ENCODE measurements around the gene PRKG1. TPM values are rescaled to one million over a fixed set of nuclear protein-coding genes. Genes with fewer than 3 reads are reported as not detected.

Gene PRKG1
- total RNA-seq, 1 donor = 19.5 TPM

DNA sequence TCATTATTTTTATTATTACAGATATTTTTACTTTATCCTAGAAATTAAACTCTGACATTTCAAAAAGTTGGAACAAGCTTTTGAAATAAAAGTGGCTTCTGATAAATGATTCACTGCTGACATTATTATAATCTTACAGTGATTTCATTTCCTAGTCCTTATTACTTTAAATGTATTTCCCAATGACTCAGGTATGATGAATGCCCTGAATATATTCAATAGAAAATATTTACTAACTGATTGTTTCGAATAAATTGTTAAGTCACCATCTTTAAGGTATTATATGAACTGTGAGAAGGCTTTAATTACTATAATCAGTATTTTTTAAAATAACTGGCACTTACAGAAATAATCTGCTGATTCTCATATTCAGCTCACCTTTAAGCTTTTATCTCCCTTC, 1261.4 kb downstream of the PRKG1 start:
- Histone ChIP-seq H3K4me3 (ENCODE audit: insufficient read depth, low read length) (no peak overlapping the region), H2AFZ (ENCODE audit: low read length) (no peak overlapping the region), H4K20me1 (ENCODE audit: insufficient read depth, low read length) (no peaks in the 10 kb centered on the region), H3K9me3 (ENCODE audit: low read depth, low read length) (no peaks in the 10 kb centered on the region), H3K27ac (ENCODE audit: low read depth, low read length) (no peak overlapping the region), H3K27me3 (ENCODE audit: insufficient read depth, low read length) (no peaks in the 10 kb centered on the region), H3K4me2 (ENCODE audit: insufficient read depth, low read length) (no peak overlapping the region), H3K4me1 (ENCODE audit: insufficient read depth, low read length) (peaks cover 11% of the 10 kb centered on the region), H3K36me3 (ENCODE audit: insufficient read depth, low read length) (no peaks in the 10 kb centered on the region), H3K79me2 (ENCODE audit: insufficient read depth, low read length) (no peaks in the 10 kb centered on the region)
- peak; percentile 72 for DNase-seq (ENCODE audit: insufficient read length, low spot score, missing footprints)
- TF ChIP-seq CTCF (IDR thresholded peaks at IDR 0.05; ENCODE audit: extremely low read depth, low read depth, low read length) = no peak

GRCh38 chr10:52337225-52337624, 1262.9 kb downstream of the PRKG1 start:
- no peak for DNase-seq (ENCODE audit: insufficient read length, low spot score, missing footprints)
- H2AFZ ChIP-seq (ENCODE audit: low read length) = no peak overlapping the region
- no peaks in the 10 kb centered on the region for H3K79me2 ChIP-seq (ENCODE audit: insufficient read depth, low read length)
- no peak for TF ChIP-seq CTCF (IDR thresholded peaks at IDR 0.05; ENCODE audit: extremely low read depth, low read depth, low read length)
- no peaks in the 10 kb centered on the region for H3K36me3 ChIP-seq (ENCODE audit: insufficient read depth, low read length)
- H3K4me1 ChIP-seq (ENCODE audit: insufficient read depth, low read length) = peaks cover 11% of the 10 kb centered on the region
- H3K4me3 ChIP-seq (ENCODE audit: insufficient read depth, low read length) = no peak overlapping the region
- H3K27me3 ChIP-seq (ENCODE audit: insufficient read depth, low read length) = no peaks in the 10 kb centered on the region
- no peaks in the 10 kb centered on the region for H3K9me3 ChIP-seq (ENCODE audit: low read depth, low read length)
- H3K27ac ChIP-seq (ENCODE audit: low read depth, low read length) = no peak overlapping the region
- no peaks in the 10 kb centered on the region for H4K20me1 ChIP-seq (ENCODE audit: insufficient read depth, low read length)
- H3K4me2 ChIP-seq (ENCODE audit: insufficient read depth, low read length) = no peak overlapping the region

DNA sequence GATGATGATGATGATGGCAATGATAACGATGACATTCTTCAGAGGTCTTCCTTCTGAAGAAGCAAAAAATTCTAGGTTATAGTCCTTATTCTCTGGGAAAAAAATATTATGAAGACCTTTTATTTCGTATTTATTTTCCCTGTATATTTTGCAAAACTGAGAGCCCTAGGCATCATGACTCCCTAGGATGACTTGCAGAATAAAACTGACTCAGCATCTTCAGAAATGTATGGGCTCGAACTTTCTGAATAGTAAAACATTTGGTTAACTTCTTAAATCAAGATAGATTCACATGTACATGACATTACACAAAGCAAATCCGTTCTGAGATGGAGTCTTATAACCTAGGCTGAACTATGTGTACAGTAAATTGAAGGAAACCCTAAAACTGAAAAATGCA, 1269.2 kb downstream of the PRKG1 start:
- Histone ChIP-seq H2AFZ (ENCODE audit: low read length) (peak overlapping the region; percentile 12), H3K27me3 (ENCODE audit: insufficient read depth, low read length) (no peaks in the 10 kb centered on the region), H3K4me3 (ENCODE audit: insufficient read depth, low read length) (no peak overlapping the region), H3K4me1 (ENCODE audit: insufficient read depth, low read length) (no peaks in the 10 kb centered on the region), H3K9me3 (ENCODE audit: low read depth, low read length) (no peaks in the 10 kb centered on the region), H3K36me3 (ENCODE audit: insufficient read depth, low read length) (no peaks in the 10 kb centered on the region), H4K20me1 (ENCODE audit: insufficient read depth, low read length) (no peaks in the 10 kb centered on the region), H3K27ac (ENCODE audit: low read depth, low read length) (no peak overlapping the region), H3K4me2 (ENCODE audit: insufficient read depth, low read length) (peak overlapping the region; percentile 18), H3K79me2 (ENCODE audit: insufficient read depth, low read length) (no peaks in the 10 kb centered on the region)
- DNase-seq (ENCODE audit: insufficient read length, low spot score, missing footprints) = no peak
- TF ChIP-seq CTCF (IDR thresholded peaks at IDR 0.05; ENCODE audit: extremely low read depth, low read depth, low read length) = no peak

DNA sequence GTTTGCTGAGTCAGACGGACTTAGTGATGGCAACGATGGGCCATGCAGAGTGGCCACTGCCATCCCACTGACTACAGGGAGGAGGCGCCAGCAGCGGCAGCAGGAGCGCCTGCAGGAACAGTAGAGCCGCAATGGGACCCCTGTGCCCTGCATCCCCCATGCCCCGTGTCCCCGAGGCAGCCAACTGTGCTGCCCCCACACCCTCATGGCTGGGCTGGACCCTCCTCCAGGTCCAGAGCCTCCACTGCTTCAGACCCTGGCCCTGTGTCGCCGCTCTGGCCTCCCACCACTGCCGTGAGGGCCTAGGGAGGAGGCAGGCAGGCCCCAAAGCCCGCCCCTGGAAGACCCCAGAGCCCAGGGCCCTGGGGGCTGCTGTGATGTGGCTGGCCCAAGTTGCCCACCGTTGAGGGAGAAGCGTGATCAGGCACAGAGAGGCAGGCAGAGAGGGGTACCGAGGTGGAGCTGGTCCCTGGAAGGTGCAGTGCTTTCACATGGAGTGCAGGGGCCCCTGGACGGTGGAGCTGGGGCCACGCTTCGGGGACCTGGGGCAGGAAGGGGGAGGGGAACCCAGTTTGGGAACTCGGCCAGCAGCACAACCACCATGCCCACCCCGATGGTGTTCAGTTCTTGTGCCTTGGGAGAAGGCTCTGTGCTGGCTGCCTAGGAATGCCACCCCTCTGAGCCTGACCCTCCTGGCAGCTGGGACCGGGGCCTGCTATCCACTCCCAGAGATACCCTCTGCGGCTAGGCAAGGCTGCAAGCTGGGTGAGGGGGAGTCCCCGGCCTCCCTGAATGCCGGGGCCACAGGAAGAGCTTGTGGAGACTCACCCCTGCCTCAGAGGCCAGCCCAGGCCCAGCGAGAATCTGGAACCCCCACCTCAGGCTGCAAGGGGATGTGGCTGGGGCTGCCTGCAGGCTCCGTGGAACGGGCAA, 1272.4 kb downstream of the PRKG1 start:
- no peak for DNase-seq (ENCODE audit: insufficient read length, low spot score, missing footprints)
- Histone ChIP-seq H3K4me2 (ENCODE audit: insufficient read depth, low read length) (no peak overlapping the region), H3K4me3 (ENCODE audit: insufficient read depth, low read length) (no peak overlapping the region), H3K36me3 (ENCODE audit: insufficient read depth, low read length) (no peaks in the 10 kb centered on the region), H3K79me2 (ENCODE audit: insufficient read depth, low read length) (no peaks in the 10 kb centered on the region), H3K27me3 (ENCODE audit: insufficient read depth, low read length) (no peaks in the 10 kb centered on the region), H3K9me3 (ENCODE audit: low read depth, low read length) (no peaks in the 10 kb centered on the region), H3K27ac (ENCODE audit: low read depth, low read length) (no peak overlapping the region), H3K4me1 (ENCODE audit: insufficient read depth, low read length) (peaks cover 5% of the 10 kb centered on the region), H4K20me1 (ENCODE audit: insufficient read depth, low read length) (no peaks in the 10 kb centered on the region), H2AFZ (ENCODE audit: low read length) (no peak overlapping the region)
- no peak for TF ChIP-seq CTCF (IDR thresholded peaks at IDR 0.05; ENCODE audit: extremely low read depth, low read depth, low read length)
